Stimulated activated naive B cell treated with anti-CD40 and anti-IgM and Interleukin-4, amounts not matched to agents 10 μg/mL and 1 μg/mL and 100 μg/mL, for 72 hours (primary cell): ENCODE measurements around the gene LRP8.

ENCODE experiments used
- ATAC-seq, 2 donors: fragments of 150-1000 bp; cut with Tn5 transposase; replicated peaks; 2 replicates each; pipeline ENCODE4 v1.10.0; 2021; ENCODE audit warnings: moderate library complexity in 1 of 2
- DNase-seq: peaks from one replicate; pipeline ENCODE4 v3.0.0; 2021
- H3K27ac Mint-ChIP-seq: one replicate; pipeline ENCODE4 v1.8.0; 2022; ENCODE audit warnings: mild to moderate bottlenecking, mixed read lengths
- H3K27me3 Mint-ChIP-seq, 2 donors: one replicate each; pipeline ENCODE4 v1.8.0; 2022; ENCODE audit warnings: mixed read lengths in 2 of 2
- H3K36me3 Mint-ChIP-seq, 2 donors: one replicate each; pipeline ENCODE4 v1.8.0; 2022; ENCODE audit warnings: mixed read lengths in 2 of 2, mild to moderate bottlenecking in 1 of 2
- H3K4me1 Mint-ChIP-seq, 2 donors: one replicate each; pipeline ENCODE4 v1.8.0; 2022; ENCODE audit warnings: mixed read lengths in 2 of 2, mild to moderate bottlenecking in 1 of 2
- H3K4me3 Mint-ChIP-seq, 2 donors: one replicate each; pipeline ENCODE4 v1.8.0; 2022; ENCODE audit warnings: mild to moderate bottlenecking in 2 of 2, mixed read lengths in 2 of 2, moderate library complexity in 1 of 2
- H3K9me3 Mint-ChIP-seq, 2 donors: one replicate each; pipeline ENCODE4 v1.8.0; 2022; ENCODE audit warnings: mixed read lengths in 2 of 2, mild to moderate bottlenecking in 1 of 2

Gene LRP8

DNA sequence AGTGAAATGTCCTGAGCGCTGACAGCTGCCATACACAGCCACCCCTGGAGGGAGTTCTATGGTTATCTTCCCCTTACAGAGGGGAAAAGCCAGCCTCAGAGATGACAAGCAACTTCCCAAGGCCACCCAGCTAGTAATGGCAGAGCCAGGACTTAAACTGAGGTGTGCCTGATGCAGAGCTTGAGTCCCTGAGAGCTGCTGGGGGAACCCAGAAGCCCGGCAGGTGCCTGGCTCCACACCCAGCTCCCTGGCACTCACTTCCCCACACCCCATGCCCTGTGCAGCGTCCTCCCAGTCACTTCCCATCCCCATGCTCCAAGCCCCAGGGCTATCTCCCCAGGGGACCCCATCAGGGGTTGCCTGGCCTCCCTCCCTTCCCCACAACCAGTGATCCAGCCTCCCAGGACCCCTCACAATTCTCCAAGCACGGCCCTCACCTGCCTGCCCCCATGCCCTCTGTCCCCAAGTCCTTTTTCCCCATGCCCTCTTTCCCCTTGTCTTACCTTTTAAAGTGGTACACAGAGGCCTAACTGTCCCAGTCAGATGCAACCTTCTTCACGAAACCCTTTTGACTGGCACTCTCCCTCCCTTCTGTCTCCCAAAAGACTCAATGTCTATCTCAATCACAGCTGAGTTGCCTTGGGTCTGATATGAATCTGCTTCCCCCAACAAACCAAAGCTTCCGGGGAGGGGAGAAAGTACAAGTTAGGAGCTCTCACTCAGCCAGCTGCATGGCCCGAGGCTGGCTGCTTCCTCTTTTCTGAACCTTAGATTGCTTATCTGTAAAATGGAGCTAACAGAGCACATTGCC is 39.8 kb upstream of the LRP8 start:
- Mint-ChIP-seq H3K4me1 (peaks cover 26 to 41% of the 10 kb centered on the region in 2 donors), H3K27ac (peak overlapping the region; percentile 95), H3K9me3 (no peaks in the 10 kb centered on the region), H3K36me3 (peaks cover 2 to 14% of the 10 kb centered on the region in 2 donors), H3K4me3 (peak overlapping the region; percentile 90 to 93), H3K27me3 (no peaks in the 10 kb centered on the region)
- ATAC-seq (peak; percentile 97 to 98), DNase-seq (peak; percentile 62)

DNA sequence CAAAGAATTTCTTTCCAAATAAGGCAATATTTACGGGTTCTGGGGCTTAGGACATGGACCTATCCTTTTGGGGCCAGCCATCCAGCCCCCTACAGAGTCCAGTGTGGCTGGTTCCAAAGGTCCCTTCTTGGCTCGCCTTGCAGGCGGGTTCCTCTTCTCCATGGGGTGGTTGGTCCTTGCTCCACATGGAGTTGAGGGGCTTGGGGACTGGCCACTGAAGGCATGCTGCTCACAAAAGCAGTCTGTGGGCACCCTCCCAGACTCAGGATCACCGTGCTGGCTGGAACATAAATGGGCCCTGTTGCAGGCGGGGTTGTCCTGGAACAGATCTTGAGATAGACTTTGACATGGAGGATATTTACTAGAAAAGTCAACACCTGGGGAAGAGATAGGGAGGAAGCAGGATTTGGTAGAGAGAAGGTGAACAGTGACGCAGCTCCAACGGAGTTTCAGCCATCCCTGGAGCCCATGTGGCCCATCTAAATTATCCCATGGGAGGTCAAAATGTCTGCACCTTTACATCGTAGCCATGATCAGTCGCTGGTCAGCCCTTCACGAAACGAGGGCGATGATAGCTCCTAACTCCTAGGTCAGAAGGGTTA is 39.1 kb upstream of the LRP8 start:
- Mint-ChIP-seq H3K27ac (peak overlapping the region; percentile 56), H3K4me3 (peak overlapping the region; percentile 90 to 93), H3K9me3 (no peaks in the 10 kb centered on the region), H3K4me1 (peaks cover 26 to 41% of the 10 kb centered on the region in 2 donors), H3K36me3 (peaks cover 2 to 14% of the 10 kb centered on the region in 2 donors), H3K27me3 (no peaks in the 10 kb centered on the region)
- ATAC-seq (no peak), DNase-seq (no peak)

DNA sequence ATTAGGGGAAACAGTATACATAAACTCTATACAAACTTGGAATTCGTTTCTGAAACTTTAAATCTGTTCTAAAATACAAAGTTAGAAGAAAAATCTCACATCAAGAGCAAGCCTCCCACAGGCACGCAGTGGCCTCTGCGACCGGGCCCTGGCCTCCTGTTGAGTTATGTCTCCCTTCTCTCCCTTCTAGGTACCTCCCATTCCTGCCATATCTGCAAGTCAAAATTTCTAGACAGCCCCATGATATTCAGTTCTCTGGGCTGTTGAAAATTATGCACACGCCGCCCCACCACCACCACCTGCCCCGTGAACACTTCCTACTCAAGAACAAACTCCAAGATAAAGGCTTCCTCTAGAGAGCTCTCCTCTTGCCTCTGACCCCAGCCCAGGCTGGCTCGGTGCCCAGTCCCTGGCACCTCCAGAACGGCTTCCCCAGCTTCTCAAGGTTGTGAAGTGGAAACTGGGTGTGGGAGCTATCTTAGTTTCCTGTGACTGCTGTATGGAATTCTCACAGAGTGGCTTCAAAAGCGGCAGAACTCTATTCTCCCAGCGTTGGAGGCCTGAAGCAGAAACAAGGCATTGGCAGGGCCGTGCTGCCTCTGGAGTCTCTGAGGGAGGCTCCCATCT is 37.7 kb upstream of the LRP8 start:
- Mint-ChIP-seq H3K27ac (no peak overlapping the region), H3K4me3 (no peak overlapping the region)

DNA sequence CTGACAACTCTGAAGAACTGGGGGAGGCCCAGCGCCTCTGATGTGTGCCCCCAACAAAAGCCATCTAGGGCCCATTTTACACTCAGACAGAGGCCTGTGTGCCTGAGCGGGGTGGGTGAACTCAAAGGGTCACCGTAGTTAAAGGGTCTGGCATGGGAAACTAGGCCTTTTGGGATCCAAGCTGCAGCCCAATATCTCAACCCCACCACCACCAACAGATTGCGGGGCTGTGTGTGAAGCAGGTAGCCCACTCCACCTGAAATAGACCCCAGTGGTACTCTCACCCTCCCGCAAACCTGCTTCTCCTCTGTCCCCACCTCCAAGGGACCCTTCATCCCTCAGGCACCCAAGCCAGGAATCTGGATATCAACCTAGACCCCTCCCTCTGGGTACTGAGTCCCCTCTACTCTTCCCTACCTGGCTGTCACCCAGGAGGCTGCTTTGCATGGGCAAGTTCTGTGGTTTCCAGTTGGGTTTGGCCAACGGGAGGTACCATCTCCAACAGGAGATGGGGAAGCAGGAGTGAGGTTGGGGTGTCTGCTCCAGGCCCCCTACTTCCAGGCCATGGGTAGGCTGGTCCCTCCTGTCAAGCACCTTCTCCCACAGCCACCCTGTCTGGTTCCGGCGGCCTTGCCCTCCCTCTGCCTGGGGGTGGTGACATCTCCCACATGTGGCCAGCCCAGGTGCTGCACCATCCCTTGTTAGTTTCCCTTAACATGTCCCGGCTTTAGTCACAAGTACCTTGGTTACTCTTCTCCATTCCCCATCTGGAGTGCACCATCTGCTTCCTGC is 35.2 kb upstream of the LRP8 start:
- peaks cover 21 to 33% of the 10 kb centered on the region in 2 donors for H3K4me1 Mint-ChIP-seq
- no peak for DNase-seq
- H3K27ac Mint-ChIP-seq = no peak overlapping the region
- peaks cover 4 to 14% of the 10 kb centered on the region in 2 donors for H3K36me3 Mint-ChIP-seq
- H3K27me3 Mint-ChIP-seq = peaks cover 12 to 13% of the 10 kb centered on the region in 2 donors
- ATAC-seq = no peak
- H3K4me3 Mint-ChIP-seq = no peak overlapping the region
- no peaks in the 10 kb centered on the region for H3K9me3 Mint-ChIP-seq

More for the DNA sequence above, 37.7 kb upstream of the LRP8 start:
- Mint-ChIP-seq H3K4me1 (peaks cover 26 to 41% of the 10 kb centered on the region in 2 donors), H3K27me3 (peaks cover 0 to under 1% of the 10 kb centered on the region in 2 donors), H3K36me3 (peaks cover 2 to 14% of the 10 kb centered on the region in 2 donors), H3K9me3 (no peaks in the 10 kb centered on the region)
- ATAC-seq (no peak), DNase-seq (no peak)

DNA sequence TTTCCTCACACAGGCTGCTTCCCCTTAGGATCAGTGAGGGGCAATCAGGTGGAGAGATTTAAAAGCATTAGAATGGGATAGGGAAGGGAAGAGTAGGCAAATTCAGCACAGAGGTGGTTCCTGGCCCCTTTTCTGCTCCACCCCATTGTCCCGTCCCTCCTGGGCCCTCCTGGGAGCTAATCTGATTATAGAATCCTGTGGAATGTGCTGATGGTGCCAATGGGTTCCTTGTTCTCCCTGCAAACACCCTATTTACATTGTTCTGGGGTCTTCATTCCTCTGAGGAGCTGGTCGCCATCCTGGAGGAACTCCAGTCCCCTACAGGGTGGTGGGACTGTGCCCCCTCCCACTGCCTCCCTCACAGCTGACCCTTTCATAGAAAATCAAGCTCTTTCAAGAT is 34.4 kb upstream of the LRP8 start:
- Mint-ChIP-seq H3K9me3 (no peaks in the 10 kb centered on the region), H3K4me1 (peaks cover 15 to 25% of the 10 kb centered on the region in 2 donors), H3K27me3 (peaks cover 12 to 13% of the 10 kb centered on the region in 2 donors), H3K36me3 (peaks cover 4 to 11% of the 10 kb centered on the region in 2 donors), H3K4me3 (no peak overlapping the region), H3K27ac (no peak overlapping the region)
- no peak for DNase-seq
- no peak for ATAC-seq

DNA sequence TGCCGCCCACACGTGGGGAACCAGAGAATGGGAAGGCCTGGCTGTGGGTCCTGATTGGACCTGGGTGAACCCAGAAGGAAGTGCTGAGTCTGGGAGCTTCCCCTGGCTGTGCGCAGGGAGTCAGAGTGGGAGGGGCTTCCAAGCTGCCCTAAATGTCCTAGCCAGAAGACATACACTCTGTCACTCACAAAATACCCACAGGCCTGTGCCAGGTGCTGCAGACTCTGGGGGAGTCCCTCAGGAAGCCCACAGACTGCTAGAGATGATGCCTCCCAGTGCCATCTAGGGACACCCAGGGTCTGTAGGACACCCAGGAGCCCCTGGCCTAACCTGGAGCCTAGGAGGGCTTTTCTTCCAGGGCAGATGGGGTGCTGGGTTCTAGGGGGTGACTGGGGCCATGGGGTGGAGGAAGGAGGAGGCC is 33.7 kb upstream of the LRP8 start:
- no peak overlapping the region for H3K4me3 Mint-ChIP-seq
- no peak overlapping the region for H3K27ac Mint-ChIP-seq
- ATAC-seq = no peak

DNA sequence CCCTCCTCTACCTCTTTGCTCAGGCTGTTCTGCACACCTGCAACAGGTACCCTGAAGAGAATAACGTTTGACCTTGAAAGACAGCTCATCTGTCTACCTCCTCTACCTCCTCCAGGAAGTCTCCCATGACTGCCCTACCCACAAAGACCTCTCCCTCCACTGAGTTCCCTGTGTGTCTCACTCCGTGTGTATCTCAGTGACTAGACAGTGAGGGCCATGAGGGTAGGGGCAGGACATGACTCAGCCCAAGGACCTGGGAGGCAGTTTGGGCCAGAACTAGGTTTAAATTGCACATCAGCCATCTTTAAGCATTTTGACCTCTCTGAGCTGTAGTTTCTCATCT is 32.0 kb upstream of the LRP8 start:
- H3K9me3 Mint-ChIP-seq = peaks cover 4 to 7% of the 10 kb centered on the region in 2 donors
- H3K27me3 Mint-ChIP-seq = peaks cover 13 to 16% of the 10 kb centered on the region in 2 donors
- ATAC-seq (no peak), DNase-seq (no peak)
- no peak overlapping the region for H3K27ac Mint-ChIP-seq
- H3K4me1 Mint-ChIP-seq = peaks cover 1 to 2% of the 10 kb centered on the region in 2 donors
- H3K4me3 Mint-ChIP-seq = no peak overlapping the region
- peaks cover 2 to 10% of the 10 kb centered on the region in 2 donors for H3K36me3 Mint-ChIP-seq

More for the DNA sequence above, 33.7 kb upstream of the LRP8 start:
- Mint-ChIP-seq H3K9me3 (peaks cover 3 to 4% of the 10 kb centered on the region in 2 donors), H3K36me3 (peaks cover 4 to 11% of the 10 kb centered on the region in 2 donors), H3K4me1 (peaks cover 9 to 18% of the 10 kb centered on the region in 2 donors), H3K27me3 (peaks cover 12 to 13% of the 10 kb centered on the region in 2 donors)
- DNase-seq = no peak

DNA sequence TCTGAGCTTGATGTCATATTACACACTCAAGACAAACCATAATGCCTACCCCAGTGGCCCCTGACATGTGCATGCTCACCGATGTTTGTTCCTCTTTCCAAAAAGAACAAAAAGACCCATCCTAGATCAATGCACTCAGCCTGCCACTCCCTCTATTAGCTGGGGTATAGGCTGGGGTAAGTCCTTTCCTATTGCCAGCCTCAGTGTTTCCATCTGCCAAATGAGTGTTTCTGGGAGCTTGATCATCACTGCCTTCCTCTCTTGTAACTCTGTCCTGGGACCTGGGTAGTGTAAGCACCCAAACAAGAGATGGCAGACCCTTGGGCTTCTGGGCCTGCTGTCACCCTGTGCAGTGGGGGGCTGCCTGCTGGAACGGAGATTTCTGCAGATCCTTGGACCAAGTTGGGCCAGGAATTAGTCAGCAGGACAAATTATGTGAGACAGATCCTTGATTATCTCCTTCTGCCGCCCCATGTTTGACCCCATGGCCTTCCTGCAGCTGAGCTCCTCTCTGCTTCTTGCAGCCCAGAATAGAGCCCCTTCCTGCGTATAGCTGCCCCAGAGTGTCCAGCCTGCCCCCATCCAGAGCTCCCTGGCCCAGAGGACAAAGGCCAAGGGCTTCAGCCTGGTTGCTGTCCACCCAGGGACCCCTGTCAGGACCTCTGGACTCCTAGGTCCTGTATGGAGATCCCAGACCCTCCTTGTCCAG is 31.5 kb upstream of the LRP8 start:
- Mint-ChIP-seq H3K4me1 (peaks cover 0 to 2% of the 10 kb centered on the region in 2 donors), H3K27ac (no peak overlapping the region), H3K27me3 (peaks cover 13 to 17% of the 10 kb centered on the region in 2 donors), H3K4me3 (no peak overlapping the region), H3K36me3 (peaks cover 2 to 6% of the 10 kb centered on the region in 2 donors), H3K9me3 (peaks cover 4 to 7% of the 10 kb centered on the region in 2 donors)
- ATAC-seq = no peak
- DNase-seq = no peak

DNA sequence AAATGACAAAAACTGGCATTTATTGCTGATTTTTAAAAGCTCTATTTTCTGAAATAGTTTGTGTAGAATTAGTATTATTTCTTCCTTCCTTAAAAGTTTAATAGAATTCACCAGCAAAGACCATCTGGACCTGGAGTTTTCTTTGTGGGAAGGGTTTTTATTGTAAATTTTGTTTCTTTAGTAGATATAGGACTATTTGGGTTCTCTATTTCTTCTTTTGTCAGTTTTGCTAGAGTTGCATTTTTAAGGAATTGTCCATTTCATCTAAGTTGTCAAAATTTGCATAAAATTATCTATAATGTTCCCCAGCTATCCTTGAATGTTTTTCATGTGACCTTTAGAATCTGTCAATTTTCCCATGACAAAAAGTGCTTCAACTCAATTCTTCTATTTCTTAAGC is 28.8 kb upstream of the LRP8 start:
- Mint-ChIP-seq H3K27ac (no peak overlapping the region), H3K9me3 (peaks cover 4 to 7% of the 10 kb centered on the region in 2 donors), H3K4me3 (no peak overlapping the region), H3K36me3 (peaks cover 0 to 2% of the 10 kb centered on the region in 2 donors), H3K4me1 (no peaks in the 10 kb centered on the region), H3K27me3 (peaks cover 16 to 17% of the 10 kb centered on the region in 2 donors)
- no peak for ATAC-seq
- DNase-seq = no peak

DNA sequence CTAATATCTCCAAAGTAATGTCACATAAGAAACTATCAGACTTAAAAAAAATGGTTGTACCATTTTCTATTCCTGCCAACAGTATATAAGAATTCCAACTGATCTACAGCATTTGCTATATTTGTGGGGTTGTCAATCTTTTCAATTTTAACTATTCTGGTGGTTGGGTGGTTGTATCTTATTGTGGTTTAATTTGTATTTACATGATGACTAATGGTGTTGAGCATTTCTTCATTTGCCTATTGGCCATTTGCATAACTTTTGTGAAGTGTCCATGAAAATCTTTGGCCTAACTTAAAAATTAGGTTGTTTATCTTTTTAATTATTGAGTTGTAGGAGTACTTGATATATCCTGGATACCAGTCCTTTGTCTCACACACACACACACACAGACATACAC is 26.2 kb upstream of the LRP8 start:
- ATAC-seq (no peak), DNase-seq (no peak)
- Mint-ChIP-seq H3K27me3 (peaks cover 3 to 5% of the 10 kb centered on the region in 2 donors), H3K27ac (no peak overlapping the region), H3K36me3 (no peaks in the 10 kb centered on the region), H3K4me1 (no peaks in the 10 kb centered on the region), H3K9me3 (peaks cover 4 to 7% of the 10 kb centered on the region in 2 donors), H3K4me3 (no peak overlapping the region)

DNA sequence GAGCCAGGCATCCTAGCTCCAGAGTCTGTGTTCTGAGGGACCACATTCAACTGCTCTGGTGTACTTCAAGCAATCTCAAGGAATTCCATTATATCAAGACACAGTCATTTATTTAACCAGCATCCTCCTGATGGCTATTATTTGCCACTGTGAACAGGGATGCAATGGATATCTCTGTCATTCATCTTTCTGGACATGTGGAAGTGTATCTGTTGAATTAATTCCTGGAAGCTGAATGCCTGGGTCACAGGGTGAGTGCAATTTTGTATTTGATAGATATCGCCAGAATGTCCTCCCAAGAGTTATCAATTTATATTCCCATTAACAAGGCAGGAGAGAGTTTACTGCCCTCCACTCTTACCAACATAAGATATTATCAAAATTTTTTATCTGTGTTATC is 24.7 kb upstream of the LRP8 start:
- Mint-ChIP-seq H3K27me3 (peaks cover 3 to 5% of the 10 kb centered on the region in 2 donors), H3K9me3 (peaks cover 4 to 7% of the 10 kb centered on the region in 2 donors), H3K4me3 (no peak overlapping the region), H3K36me3 (no peaks in the 10 kb centered on the region), H3K4me1 (no peaks in the 10 kb centered on the region), H3K27ac (no peak overlapping the region)
- ATAC-seq (no peak), DNase-seq (no peak)

DNA sequence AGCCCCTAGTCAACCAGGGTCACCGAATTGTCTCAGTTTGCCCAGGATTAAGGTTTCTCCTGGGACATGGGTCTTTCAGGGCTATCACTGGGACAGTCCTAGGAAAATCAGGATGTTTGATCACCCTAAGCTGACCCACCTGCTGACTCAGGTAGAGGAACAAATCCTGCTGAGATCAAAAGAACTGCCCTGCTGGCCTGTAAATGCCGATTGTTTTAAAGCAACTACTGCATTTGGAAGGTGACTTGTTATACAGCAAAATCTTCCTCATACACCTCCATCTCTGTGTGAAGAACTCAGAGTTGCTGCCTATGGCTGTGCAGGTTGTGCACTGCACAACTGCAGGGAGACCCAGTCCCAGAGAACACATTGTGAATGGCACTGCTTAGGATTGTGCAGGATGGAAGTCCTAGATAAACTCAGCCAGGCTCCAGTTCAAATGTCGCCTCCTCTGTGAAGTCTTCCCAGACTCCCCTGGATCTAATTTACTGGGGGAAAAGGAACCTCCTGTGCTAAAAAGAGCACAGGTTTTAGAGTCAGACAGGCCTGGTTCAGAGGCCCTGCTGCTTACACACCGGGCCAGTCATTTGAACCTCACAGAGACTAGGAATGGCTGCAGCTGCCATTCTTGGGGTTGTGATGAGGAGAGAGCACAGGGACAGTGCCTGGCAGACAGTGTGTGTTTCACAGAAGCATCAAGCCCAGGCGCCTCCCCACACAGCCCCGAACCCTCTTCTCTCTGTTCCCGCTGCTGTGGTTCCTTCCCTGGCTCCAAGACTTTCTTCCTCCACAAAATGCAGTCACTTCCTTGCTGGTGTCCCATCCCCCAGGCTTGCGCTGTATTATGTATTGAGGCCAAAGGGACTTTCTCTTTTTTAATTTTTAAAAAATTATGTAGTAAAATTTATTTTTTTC is 23.2 kb upstream of the LRP8 start:
- no peaks in the 10 kb centered on the region for H3K36me3 Mint-ChIP-seq
- H3K4me1 Mint-ChIP-seq = no peaks in the 10 kb centered on the region
- H3K4me3 Mint-ChIP-seq = no peak overlapping the region
- ATAC-seq = no peak
- no peak overlapping the region for H3K27ac Mint-ChIP-seq
- peaks cover 3 to 5% of the 10 kb centered on the region in 2 donors for H3K27me3 Mint-ChIP-seq
- DNase-seq = no peak
- H3K9me3 Mint-ChIP-seq = peaks cover 0 to 5% of the 10 kb centered on the region in 2 donors
